CD4-positive, alpha-beta T cell (primary cell): ENCODE data around the gene TMEM144. TPM values are rescaled to one million over a fixed set of nuclear protein-coding genes. Genes with fewer than 3 reads are reported as not detected.
A peak's percentile ranks its signal among the peaks of the same experiment; 100 is the strongest.

ENCODE experiments used
- ATAC-seq: fragments of 200-7000 bp; cut with Tn5 transposase; one replicate; pipeline ENCODE4 v1.10.0; 2022; ENCODE audit warnings: mild to moderate bottlenecking; ENCODE audit not compliant: poor library complexity
- CTCF ChIA-PET: fragments of 350-600 bp; sonication (Branson Sonifier 250); formaldehyde crosslinking; loops from one replicate; lab custom pipeline; 2021; ENCODE audit warnings: antibody characterized with exemption, inconsistent platforms; lab: Charles Lee
- POLR2A ChIA-PET: fragments of 350-600 bp; sonication (Branson Sonifier 250); formaldehyde crosslinking; loops from one replicate; lab custom pipeline; 2021; ENCODE audit warnings: antibody characterized with exemption, inconsistent platforms; lab: Charles Lee
- DNase-seq, 14 experiments: peaks; one replicate each; pipeline ENCODE4 v3.0.0-alpha.2; 2013 to 2020; ENCODE audit warnings: mixed read lengths in 2 of 14
- H3K27ac ChIP-seq, 2 donors: one replicate each; pipeline versions ENCODE4 v1.5.1 to v1.7.0; 2013; ENCODE audit warnings: low read length in 2 of 2, low read depth in 1 of 2, mild to moderate bottlenecking in 1 of 2
- H3K27me3 ChIP-seq, 2 experiments: 1 replicate in 1 of 2; 2 replicates in 1 of 2; pipeline versions ENCODE4 v1.6.1 to v1.7.0; 2013; ENCODE audit warnings: low read length in 2 of 2, control low read depth in 1 of 2, mild to moderate bottlenecking in 1 of 2, moderate library complexity in 1 of 2; ENCODE audit not compliant: insufficient read depth in 2 of 2, control insufficient read depth in 1 of 2
- H3K36me3 ChIP-seq: one replicate; pipeline ENCODE4 v1.6.1; 2013; ENCODE audit warnings: low read length, control low read depth; ENCODE audit not compliant: insufficient read depth
- H3K4me1 ChIP-seq: one replicate; pipeline ENCODE4 v1.6.1; 2013; ENCODE audit warnings: low read length, control low read depth; ENCODE audit not compliant: insufficient read depth
- H3K4me3 ChIP-seq: one replicate; pipeline ENCODE4 v1.5.1; 2013; ENCODE audit warnings: mild to moderate bottlenecking, low read length, moderate library complexity
- H3K9me3 ChIP-seq, 2 experiments: 1 replicate in 1 of 2; 2 replicates in 1 of 2; pipeline versions ENCODE4 v1.6.1 to v1.7.0; 2013; ENCODE audit warnings: low read length in 2 of 2, mild to moderate bottlenecking in 2 of 2, control low read depth in 1 of 2, moderate library complexity in 1 of 2; ENCODE audit not compliant: control insufficient read depth in 1 of 2, insufficient read depth in 1 of 2
- H3K27ac Mint-ChIP-seq: one replicate; pipeline ENCODE4 v1.8.0; 2020; ENCODE audit warnings: mixed read lengths
- H3K27me3 Mint-ChIP-seq: one replicate; pipeline ENCODE4 v1.8.0; 2021; ENCODE audit warnings: mixed read lengths
- H3K36me3 Mint-ChIP-seq: one replicate; pipeline ENCODE4 v1.8.0; 2021; ENCODE audit warnings: low read depth, mixed read lengths
- H3K4me1 Mint-ChIP-seq: one replicate; pipeline ENCODE4 v1.8.0; 2021; ENCODE audit warnings: low read depth, mixed read lengths
- H3K4me3 Mint-ChIP-seq: one replicate; pipeline ENCODE4 v1.8.0; 2020; ENCODE audit warnings: mild to moderate bottlenecking, mixed read lengths
- H3K9me3 Mint-ChIP-seq: one replicate; pipeline ENCODE4 v1.8.0; 2020; ENCODE audit warnings: mixed read lengths
- intact Hi-C, 2 experiments: fragments of 100-400 bp; cut with DNase I in 1 of 2; cut with micrococcal nuclease in 1 of 2; formaldehyde crosslinking; loops; one replicate each; pipeline versions ENCODE4 v1.15.1 to v1.9.0; 2023 to 2025; cut with DNase I, micrococcal nuclease
- polyA plus RNA-seq, 2 donors: library from polyadenylated mRNA; unstranded; fragments of 120-200 nt; gene quantifications; one replicate each; pipeline ENCODE4 v1.2.1, GENCODE V29; 2013
- total RNA-seq, 174 experiments: library from RNA in 2 of 174; stranded (reverse) in 2 of 174; gene quantifications; one replicate each; pipeline ENCODE4 v1.2.3 and lab custom pipeline; 2021 to 2026
- TF ChIP-seq, protein P1 (sequence below): fragments of 200-600 bp; IDR thresholded peaks from one replicate; pipeline ENCODE4 v1.8.0; 2022; ENCODE audit warnings: antibody characterized with exemption, mild to moderate bottlenecking

The TMEM144 gene
- total RNA-seq (under 1 TPM in 1 of 2 experiments, not detected in 1; 0.45 TPM), total RNA-seq (lab: John Stamatoyannopoulos, UW) (0 to 1.0 (median 0.08) reads per million in 172 experiments)
- 0.97 TPM for polyA plus RNA-seq (2013, experiment 1 of 2)
- 0.95 TPM for polyA plus RNA-seq (2013, experiment 2 of 2)

GRCh38 chr4:158209825-158210807, at the start of gene TMEM144:
Gene TMEM144 (plus strand): TSS chr4:158210486. CDS start chr4:158212668, 2,182 bp downstream.
- intact Hi-C loops = no loop called here
- H3K27ac ChIP-seq = peak within 1 kb of the TSS in 1 of 2 donors; percentile 6
- peaks cover 0 to 5% of the 10 kb centered on the region in 2 experiments for H3K9me3 ChIP-seq
- H3K36me3 Mint-ChIP-seq = no peaks in the 10 kb centered on the region
- peaks cover 53% of the 10 kb centered on the region for H3K27me3 Mint-ChIP-seq
- H3K4me1 ChIP-seq = peaks cover 5% of the 10 kb centered on the region
- peak; percentile 56 for ATAC-seq
- H3K4me3 Mint-ChIP-seq = peak within 1 kb of the TSS; percentile 77
- peak within 1 kb of the TSS; percentile 47 for H3K4me3 ChIP-seq
- peaks cover 8 to 14% of the 10 kb centered on the region in 2 experiments for H3K27me3 ChIP-seq
- DNase-seq = peak in 8 of 14 experiments; percentile 6 to 70 (median 18)
- H3K4me1 Mint-ChIP-seq = peaks cover 19% of the 10 kb centered on the region
- H3K36me3 ChIP-seq = no peaks in the 10 kb centered on the region
- H3K27ac Mint-ChIP-seq = peak within 1 kb of the TSS; percentile 25
- ChIA-PET CTCF (no interaction called here), POLR2A (no interaction called here)
- TF ChIP-seq, protein P1, sequence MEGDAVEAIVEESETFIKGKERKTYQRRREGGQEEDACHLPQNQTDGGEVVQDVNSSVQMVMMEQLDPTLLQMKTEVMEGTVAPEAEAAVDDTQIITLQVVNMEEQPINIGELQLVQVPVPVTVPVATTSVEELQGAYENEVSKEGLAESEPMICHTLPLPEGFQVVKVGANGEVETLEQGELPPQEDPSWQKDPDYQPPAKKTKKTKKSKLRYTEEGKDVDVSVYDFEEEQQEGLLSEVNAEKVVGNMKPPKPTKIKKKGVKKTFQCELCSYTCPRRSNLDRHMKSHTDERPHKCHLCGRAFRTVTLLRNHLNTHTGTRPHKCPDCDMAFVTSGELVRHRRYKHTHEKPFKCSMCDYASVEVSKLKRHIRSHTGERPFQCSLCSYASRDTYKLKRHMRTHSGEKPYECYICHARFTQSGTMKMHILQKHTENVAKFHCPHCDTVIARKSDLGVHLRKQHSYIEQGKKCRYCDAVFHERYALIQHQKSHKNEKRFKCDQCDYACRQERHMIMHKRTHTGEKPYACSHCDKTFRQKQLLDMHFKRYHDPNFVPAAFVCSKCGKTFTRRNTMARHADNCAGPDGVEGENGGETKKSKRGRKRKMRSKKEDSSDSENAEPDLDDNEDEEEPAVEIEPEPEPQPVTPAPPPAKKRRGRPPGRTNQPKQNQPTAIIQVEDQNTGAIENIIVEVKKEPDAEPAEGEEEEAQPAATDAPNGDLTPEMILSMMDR = no peak
- peaks cover 2% of the 10 kb centered on the region for H3K9me3 Mint-ChIP-seq

- Mint-ChIP-seq H3K4me1 (no peaks in the 10 kb centered on the region), H3K27me3 (peaks cover 15% of the 10 kb centered on the region), H3K4me3 (no peak overlapping the region), H3K36me3 (no peaks in the 10 kb centered on the region), H3K9me3 (no peaks in the 10 kb centered on the region), H3K27ac (no peak overlapping the region)
- H3K36me3 ChIP-seq = no peaks in the 10 kb centered on the region
- no peaks in the 10 kb centered on the region for H3K27me3 ChIP-seq
- ATAC-seq (no peak), DNase-seq (peak in 2 of 14 experiments; percentile 58 to 69)
- intact Hi-C loops = no loop called here
- H3K4me1 ChIP-seq = no peaks in the 10 kb centered on the region
- CTCF ChIA-PET = no interaction called here
- TF ChIP-seq, protein P1 = no peak
- POLR2A ChIA-PET = no interaction called here
- no peak overlapping the region for H3K4me3 ChIP-seq
- H3K9me3 ChIP-seq = no peaks in the 10 kb centered on the region
- H3K27ac ChIP-seq = no peak overlapping the region
Observed at GRCh38 chr4:158161551-158162354, 48.5 kb upstream of the TMEM144 start.

DNA sequence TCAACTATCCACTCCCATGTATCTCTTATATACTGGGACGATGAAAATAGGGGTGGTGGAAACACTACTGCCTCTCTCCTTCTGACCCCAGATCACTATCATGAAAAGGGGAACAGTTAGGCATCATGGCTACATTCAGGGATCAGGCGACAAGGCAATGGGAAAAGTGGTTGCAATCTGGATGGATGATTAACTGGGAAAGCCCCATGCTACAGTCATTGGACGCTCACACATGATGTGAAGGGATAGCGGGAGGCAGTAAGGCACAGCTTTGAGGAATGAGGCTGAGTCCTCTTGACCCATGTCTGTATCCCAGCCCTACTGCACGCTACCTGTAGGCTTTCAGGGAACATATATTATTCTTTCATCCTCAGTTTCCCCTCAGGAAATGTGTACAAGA, 47.7 kb upstream of the TMEM144 start:
- Mint-ChIP-seq H3K36me3 (no peaks in the 10 kb centered on the region), H3K4me1 (no peaks in the 10 kb centered on the region), H3K27ac (no peak overlapping the region), H3K4me3 (no peak overlapping the region), H3K27me3 (peaks cover 15% of the 10 kb centered on the region), H3K9me3 (no peaks in the 10 kb centered on the region)
- DNase-seq (peak in 2 of 14 experiments; percentile 34 to 45), ATAC-seq (no peak)
- Histone ChIP-seq H3K27me3 (no peaks in the 10 kb centered on the region), H3K4me3 (no peak overlapping the region), H3K27ac (no peak overlapping the region), H3K9me3 (no peaks in the 10 kb centered on the region), H3K4me1 (no peaks in the 10 kb centered on the region), H3K36me3 (no peaks in the 10 kb centered on the region)
- POLR2A ChIA-PET = no interaction called here
- intact Hi-C loops = no loop called here
- CTCF ChIA-PET = no interaction called here
- TF ChIP-seq, protein P1 = no peak
